ENCODE measurements around the gene G6PC3. TPM values are rescaled to one million over a fixed set of nuclear protein-coding genes. Genes with fewer than 3 reads are reported as not detected.

G6PC3 gene
- total RNA-seq, 2 donors from 2014 or later, result 88.8 to 129 TPM

- 2 to 5% methylated on average over 8 to 9 of the region's 9 CpGs for WGBS, 2 experiments (ENCODE audit: insufficient coverage in 1 of 2, insufficient read length in 1 of 2)
These were observed 4.8 kb upstream of the G6PC3 start for GRCh38 chr17:44065668-44066203.

GRCh38 chr17:44066204-44066930 is 4.2 kb upstream of the G6PC3 start, which contains the start of gene LSM12:
LSM12 (minus strand) TSS chr17:44066671; CDS start chr17:44066587, 84 bp downstream.
- H3K9ac ChIP-seq (ENCODE audit: extremely low read depth, low read length, poor library complexity, severe bottlenecking), result peak within 1 kb of the TSS; percentile 94
- Mint-ChIP-seq H3K4me1 (peaks cover 21% of the 10 kb centered on the region), H3K27ac (peak within 1 kb of the TSS; percentile 88), H3K27me3 (ENCODE audit: insufficient read depth) (no peaks in the 10 kb centered on the region), H3K9me3 (no peaks in the 10 kb centered on the region), H3K4me3 (peak within 1 kb of the TSS; percentile 81), H3K36me3 (ENCODE audit: low read depth) (peaks cover 31% of the 10 kb centered on the region)
- H3K27me3 ChIP-seq (ENCODE audit: control insufficient read depth, insufficient read depth, low read length, poor library complexity, severe bottlenecking), result no peaks in the 10 kb centered on the region
- peaks cover 26% of the 10 kb centered on the region for H3K36me3 ChIP-seq (ENCODE audit: control insufficient read depth, insufficient read depth, low read length)
- 0% methylated on average over 11 to 62 of the region's 65 CpGs for WGBS, 2 experiments (ENCODE audit: insufficient coverage in 1 of 2, insufficient read length in 1 of 2)
- peak within 1 kb of the TSS; percentile 100 for H3K4me3 ChIP-seq (ENCODE audit: low read length)
- no peak for TF ChIP-seq CTCF (conservative IDR thresholded peaks at IDR 0.05)
- H3K9me3 ChIP-seq (ENCODE audit: control insufficient read depth, low read length), result no peaks in the 10 kb centered on the region
- DNase-seq, result peak; percentile 99
- H3K4me1 ChIP-seq (ENCODE audit: control insufficient read depth, insufficient read depth, low read length), result peaks cover 3% of the 10 kb centered on the region
- H3K27ac ChIP-seq (ENCODE audit: low read depth, low read length), result peak within 1 kb of the TSS; percentile 98

More at GRCh38 chr17:44065668-44066203, 4.8 kb upstream of the G6PC3 start:
- Mint-ChIP-seq H3K9me3 (no peaks in the 10 kb centered on the region), H3K4me3 (peak overlapping the region; percentile 81), H3K27me3 (ENCODE audit: insufficient read depth) (no peaks in the 10 kb centered on the region), H3K27ac (peak overlapping the region; percentile 88), H3K4me1 (peaks cover 24% of the 10 kb centered on the region), H3K36me3 (ENCODE audit: low read depth) (peaks cover 34% of the 10 kb centered on the region)
- H3K4me1 ChIP-seq (ENCODE audit: control insufficient read depth, insufficient read depth, low read length), result peaks cover 3% of the 10 kb centered on the region
- no peaks in the 10 kb centered on the region for H3K9me3 ChIP-seq (ENCODE audit: control insufficient read depth, low read length)
- peak overlapping the region; percentile 94 for H3K9ac ChIP-seq (ENCODE audit: extremely low read depth, low read length, poor library complexity, severe bottlenecking)
- peak overlapping the region; percentile 98 for H3K27ac ChIP-seq (ENCODE audit: low read depth, low read length)
- peaks cover 28% of the 10 kb centered on the region for H3K36me3 ChIP-seq (ENCODE audit: control insufficient read depth, insufficient read depth, low read length)
- TF ChIP-seq CTCF (conservative IDR thresholded peaks at IDR 0.05), result no peak
- H3K27me3 ChIP-seq (ENCODE audit: control insufficient read depth, insufficient read depth, low read length, poor library complexity, severe bottlenecking), result no peaks in the 10 kb centered on the region
- H3K4me3 ChIP-seq (ENCODE audit: low read length), result peak overlapping the region; percentile 100
- DNase-seq, result no peak

DNA sequence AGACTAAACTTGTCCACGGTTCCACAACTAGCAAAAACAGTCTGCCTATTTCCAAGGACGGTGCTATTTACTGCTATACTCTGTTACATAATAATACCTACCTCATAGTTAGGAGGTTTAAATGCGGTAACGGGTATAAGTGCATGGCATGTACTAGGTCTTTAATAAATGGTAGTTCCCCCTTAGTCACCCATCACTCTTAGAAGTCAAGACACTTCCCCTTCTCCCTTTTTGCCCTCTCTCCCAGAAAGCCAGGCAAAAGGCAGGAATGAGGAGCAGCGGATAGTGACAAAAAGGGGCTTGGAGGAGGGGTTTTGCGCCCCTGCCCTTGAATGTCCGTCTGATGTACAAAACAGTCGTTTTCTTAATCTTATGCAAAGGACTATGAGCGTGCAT is 3.0 kb upstream of the G6PC3 start:
- H3K27me3 Mint-ChIP-seq (ENCODE audit: insufficient read depth), result no peaks in the 10 kb centered on the region
- peaks cover 22% of the 10 kb centered on the region for H3K4me1 Mint-ChIP-seq
- Histone ChIP-seq H3K36me3 (ENCODE audit: control insufficient read depth, insufficient read depth, low read length) (peaks cover 15% of the 10 kb centered on the region), H3K4me1 (ENCODE audit: control insufficient read depth, insufficient read depth, low read length) (peaks cover 3% of the 10 kb centered on the region), H3K4me3 (ENCODE audit: low read length) (no peak overlapping the region), H3K27me3 (ENCODE audit: control insufficient read depth, insufficient read depth, low read length, poor library complexity, severe bottlenecking) (no peaks in the 10 kb centered on the region), H3K27ac (ENCODE audit: low read depth, low read length) (no peak overlapping the region), H3K9me3 (ENCODE audit: control insufficient read depth, low read length) (no peaks in the 10 kb centered on the region), H3K9ac (ENCODE audit: extremely low read depth, low read length, poor library complexity, severe bottlenecking) (no peak overlapping the region)
- 90 to 93% methylated on average over 6 to 7 of the region's 9 CpGs for WGBS, 2 experiments (ENCODE audit: insufficient coverage in 1 of 2, insufficient read length in 1 of 2)
- peak; percentile 46 for DNase-seq
- no peak overlapping the region for H3K27ac Mint-ChIP-seq
- H3K36me3 Mint-ChIP-seq (ENCODE audit: low read depth), result peaks cover 21% of the 10 kb centered on the region
- TF ChIP-seq CTCF (conservative IDR thresholded peaks at IDR 0.05), result no peak
- H3K4me3 Mint-ChIP-seq, result peak overlapping the region; percentile 81
- no peaks in the 10 kb centered on the region for H3K9me3 Mint-ChIP-seq
